Caki2 (cell line): ENCODE measurements around the gene B4GALT2. TPM values are rescaled to one million over a fixed set of nuclear protein-coding genes. Genes with fewer than 3 reads are reported as not detected.

Experiments
- DNase-seq: peaks from one replicate; pipeline ENCODE4 v3.0.0-alpha.2; 2015; ENCODE audit warnings: low read depth
- in situ Hi-C: cut with HindIII; loops from 2 replicates; pipeline ENCODE4 v1.10.0; 2016; ENCODE audit warnings: low sequenced_read_pairs, low pct_unique_long_range_greater_than_20kb, mixed read lengths
- total RNA-seq: library from RNA; depleted of rRNA; stranded (reverse); fragments of >200 nt; shearing (Covaris generic); gene quantifications from 2 replicates; pipeline ENCODE4 v1.2.3, GENCODE V29; 2014; ENCODE audit warnings: low replicate concordance

B4GALT2 gene
- total RNA-seq, 1 experiment from 2014 or later = 88.9 TPM

DNA sequence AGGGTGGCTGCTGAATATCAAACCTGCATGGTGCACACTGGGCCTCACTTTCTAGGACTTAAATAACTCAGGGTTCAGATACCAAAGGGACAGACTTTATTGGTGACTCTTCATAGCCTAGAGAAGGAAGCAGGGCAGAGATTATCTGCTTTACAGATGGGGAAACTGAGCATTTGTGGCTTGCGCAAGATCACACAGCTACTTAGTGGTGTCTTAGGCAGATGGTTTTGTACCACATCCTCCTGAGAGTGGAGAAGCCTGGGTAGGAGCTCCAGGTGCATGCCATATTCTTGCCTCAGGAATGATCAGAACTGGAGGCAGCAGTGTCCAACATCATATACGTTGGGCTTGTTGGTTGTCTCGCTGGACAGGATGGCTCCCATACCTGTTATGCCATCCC is 16.0 kb upstream of the B4GALT2 start:
- no peak for DNase-seq
- in situ Hi-C loops = no loop called here

DNA sequence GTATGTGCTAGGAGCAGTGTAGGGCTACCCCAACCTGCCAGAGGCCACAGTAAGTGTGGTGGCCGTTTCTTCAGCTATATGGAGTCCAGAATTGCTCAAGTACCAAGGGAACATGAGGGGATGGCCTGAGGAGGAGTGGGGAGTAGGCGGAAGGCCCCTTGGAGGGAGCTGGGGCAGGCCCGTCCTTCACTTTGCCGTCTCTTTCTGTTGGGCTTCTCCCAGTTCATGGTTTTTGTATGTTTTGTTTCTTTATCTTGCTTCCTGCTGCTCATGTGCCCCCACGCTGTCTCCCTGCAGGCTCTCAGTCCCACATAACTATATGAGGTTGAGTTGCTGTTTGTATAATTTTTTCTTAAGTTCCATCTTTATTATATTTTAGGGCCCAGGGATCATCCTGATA is 15.1 kb upstream of the B4GALT2 start:
- DNase-seq = no peak
- in situ Hi-C loops = no loop called here

DNA sequence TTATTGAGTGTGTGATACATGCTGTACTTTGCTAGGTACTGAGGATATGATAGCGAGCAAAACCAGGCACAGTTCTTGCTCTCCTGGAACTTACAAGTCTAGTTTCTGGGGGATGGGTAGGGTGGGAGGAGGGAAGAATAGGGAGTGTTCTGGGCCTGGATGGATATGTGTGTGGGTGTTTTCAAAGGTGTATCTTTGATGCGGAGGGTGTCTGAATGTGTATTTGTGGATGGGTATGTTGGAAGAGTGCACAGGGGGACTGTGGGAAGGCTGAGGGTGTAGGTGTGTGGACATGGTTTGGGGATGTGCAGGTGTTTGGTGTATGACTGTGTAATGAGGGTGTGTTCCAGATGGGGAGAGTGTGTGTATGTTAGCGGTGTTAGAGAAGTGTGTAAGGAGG is 13.7 kb upstream of the B4GALT2 start:
- DNase-seq = no peak
- in situ Hi-C loops = no loop called here

DNA sequence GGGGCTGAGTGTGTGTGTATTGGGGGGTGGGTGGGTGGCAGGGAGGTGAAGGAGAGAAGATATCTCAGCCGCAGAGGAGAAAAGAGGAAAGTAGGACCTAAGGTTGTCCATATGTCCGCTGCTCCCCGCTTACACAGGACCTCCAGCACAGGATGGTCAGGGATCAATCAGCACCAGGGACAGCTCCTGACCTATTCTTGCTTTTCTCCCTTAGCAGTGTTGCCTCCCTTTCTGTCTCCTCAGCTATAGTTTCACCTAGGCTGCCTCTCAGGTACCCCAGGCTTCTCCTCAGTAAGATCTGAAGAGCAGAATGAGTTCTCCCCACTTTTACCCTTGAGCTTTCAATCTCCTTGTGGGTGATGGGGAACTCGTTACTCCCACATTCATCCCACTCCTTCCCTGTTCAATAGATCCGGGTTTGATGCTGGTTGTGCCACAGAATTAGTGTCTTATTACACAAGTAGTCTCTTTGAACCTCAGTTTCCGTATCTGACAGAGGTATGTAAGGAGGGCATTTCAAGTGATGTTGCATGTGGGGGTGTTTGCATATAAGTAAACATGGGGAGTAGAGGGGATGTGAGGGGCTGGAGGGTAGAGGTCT is 10.6 kb upstream of the B4GALT2 start:
- in situ Hi-C loops = no loop called here
- DNase-seq = peak; percentile 39

DNA sequence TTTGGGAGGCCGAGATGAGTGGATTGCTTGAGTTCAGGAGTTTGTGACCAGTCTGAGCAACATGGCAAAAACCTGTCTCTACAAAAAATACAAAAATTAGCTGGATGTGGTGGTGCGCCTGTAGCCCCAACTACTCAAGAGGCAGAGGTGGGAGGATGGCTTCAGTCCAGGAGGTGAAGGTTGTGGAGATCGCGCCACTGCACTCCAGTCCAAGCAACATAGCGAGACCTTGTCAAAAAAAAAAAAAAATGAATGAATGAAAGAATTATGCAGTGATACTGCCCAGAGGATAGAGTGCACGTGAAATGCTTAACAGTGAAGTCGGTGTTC is 9.6 kb upstream of the B4GALT2 start:
- no peak for DNase-seq
- in situ Hi-C loops = no loop called here

DNA sequence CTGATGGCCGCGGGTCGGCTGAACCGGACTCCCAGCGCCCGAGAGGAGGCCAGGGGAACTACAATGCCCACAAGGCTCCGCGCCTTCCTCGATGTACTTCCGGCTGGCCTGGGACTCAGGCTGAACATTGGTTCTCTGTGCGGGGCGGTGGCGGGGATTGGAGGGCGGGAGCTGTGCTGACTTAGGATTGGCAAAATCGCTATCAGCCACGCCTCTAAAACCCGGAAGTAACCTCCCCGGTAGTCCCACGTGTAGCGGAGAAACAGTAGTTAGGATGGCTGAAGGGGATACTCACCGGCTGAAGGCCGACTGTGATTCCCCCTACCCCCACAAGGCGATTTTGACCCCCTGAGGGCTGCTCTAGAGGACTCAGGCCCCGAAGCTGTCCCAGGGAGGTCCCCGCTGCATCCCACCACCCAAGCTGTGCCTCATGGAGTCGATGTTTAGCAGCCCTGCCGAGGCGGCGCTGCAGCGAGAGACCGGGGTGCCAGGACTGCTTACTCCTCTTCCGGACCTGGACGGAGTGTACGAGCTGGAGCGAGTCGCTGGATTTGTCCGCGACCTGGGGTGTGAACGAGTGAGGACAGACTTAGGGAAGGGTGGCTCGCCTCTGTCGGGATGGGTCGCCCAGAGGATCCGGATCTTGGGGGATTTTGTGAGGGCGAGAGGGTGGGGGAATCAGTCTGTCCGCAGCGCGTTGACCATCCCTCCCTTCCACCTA is 9.1 kb upstream of the B4GALT2 start, which contains the start of gene DPH2:
Gene DPH2 (plus strand): TSS at position 265 of the 721 bp plus-strand sequence. CDS start 166 bp downstream, at position 431.
- DNase-seq = peak; percentile 83
- in situ Hi-C loops = no loop called here

DNA sequence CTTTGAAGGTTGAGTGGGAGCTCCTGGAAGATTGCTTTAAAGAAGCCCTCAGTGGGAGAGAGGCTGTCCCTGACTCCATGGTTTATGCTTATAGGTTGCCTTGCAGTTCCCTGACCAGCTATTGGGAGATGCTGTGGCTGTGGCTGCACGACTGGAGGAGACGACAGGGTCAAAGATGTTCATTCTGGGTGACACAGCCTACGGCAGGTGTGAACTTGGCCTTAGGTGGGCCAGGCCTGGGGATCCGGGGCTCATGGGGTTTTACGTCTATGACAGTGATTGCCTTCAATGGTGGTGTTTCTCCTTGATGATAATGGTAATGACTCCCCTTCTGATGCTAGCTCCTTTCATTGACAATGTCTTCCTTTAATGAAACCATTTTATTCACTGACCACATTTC is 8.5 kb upstream of the B4GALT2 start:
- in situ Hi-C loops = no loop called here
- no peak for DNase-seq

DNA sequence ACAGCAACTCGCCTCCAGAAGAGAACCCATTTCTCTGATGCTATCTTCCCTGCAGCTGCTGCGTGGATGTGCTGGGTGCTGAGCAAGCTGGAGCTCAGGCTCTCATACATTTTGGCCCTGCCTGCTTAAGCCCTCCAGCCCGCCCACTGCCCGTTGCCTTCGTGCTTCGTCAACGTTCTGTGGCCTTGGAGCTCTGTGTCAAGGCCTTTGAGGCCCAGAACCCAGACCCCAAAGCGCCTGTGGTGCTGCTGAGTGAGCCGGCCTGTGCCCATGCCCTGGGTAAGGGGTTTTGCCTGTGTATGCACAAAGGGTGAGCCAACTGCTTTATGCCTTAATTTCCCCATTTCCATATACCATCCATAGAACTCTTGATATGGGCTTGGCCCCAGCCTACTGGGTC is 8.1 kb upstream of the B4GALT2 start:
- no peak for DNase-seq
- in situ Hi-C loops = no loop called here

DNA sequence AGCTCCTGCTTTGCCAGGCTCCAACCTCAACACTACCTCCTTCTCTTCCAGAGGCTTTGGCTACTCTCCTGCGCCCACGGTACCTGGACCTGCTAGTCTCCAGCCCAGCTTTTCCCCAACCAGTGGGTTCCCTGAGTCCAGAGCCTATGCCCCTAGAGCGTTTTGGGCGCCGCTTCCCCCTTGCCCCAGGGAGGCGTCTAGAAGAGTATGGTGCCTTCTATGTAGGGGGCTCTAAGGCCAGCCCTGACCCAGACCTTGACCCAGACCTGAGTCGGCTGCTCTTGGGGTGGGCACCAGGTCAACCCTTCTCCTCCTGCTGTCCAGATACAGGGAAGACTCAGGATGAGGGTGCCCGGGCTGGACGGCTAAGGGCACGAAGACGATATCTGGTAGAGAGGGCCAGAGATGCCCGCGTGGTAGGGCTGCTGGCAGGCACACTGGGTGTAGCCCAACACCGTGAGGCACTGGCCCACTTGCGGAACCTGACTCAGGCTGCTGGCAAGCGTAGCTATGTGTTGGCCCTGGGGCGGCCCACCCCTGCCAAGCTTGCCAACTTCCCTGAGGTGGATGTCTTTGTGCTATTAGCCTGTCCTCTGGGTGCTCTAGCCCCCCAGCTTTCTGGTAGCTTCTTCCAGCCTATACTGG is 7.6 kb upstream of the B4GALT2 start:
- DNase-seq = no peak
- in situ Hi-C loops = no loop called here

DNA sequence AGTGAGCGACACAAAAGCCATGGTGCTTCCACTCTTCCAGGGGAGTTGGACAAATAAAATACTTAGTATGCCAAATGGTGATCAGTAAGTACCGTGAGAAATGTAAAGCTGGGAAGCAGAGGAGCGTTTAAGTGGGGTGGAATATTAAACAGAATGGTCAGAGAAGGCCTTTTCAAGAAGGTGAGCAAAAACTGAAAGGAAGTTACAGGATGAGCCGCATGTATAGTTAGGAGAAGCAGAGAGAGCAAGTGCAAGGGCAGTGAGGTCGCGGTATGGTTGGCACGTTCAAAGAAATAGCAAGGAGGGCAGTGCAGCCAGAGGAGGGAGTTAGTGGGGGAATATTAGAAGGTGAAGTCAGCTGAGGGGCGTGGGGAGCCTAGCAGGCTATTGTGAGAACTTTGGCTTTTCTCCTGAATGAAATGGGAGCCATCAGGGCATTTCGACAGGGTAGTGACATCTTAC is 5.0 kb upstream of the B4GALT2 start:
- no peak for DNase-seq
- in situ Hi-C loops = no loop called here

DNA sequence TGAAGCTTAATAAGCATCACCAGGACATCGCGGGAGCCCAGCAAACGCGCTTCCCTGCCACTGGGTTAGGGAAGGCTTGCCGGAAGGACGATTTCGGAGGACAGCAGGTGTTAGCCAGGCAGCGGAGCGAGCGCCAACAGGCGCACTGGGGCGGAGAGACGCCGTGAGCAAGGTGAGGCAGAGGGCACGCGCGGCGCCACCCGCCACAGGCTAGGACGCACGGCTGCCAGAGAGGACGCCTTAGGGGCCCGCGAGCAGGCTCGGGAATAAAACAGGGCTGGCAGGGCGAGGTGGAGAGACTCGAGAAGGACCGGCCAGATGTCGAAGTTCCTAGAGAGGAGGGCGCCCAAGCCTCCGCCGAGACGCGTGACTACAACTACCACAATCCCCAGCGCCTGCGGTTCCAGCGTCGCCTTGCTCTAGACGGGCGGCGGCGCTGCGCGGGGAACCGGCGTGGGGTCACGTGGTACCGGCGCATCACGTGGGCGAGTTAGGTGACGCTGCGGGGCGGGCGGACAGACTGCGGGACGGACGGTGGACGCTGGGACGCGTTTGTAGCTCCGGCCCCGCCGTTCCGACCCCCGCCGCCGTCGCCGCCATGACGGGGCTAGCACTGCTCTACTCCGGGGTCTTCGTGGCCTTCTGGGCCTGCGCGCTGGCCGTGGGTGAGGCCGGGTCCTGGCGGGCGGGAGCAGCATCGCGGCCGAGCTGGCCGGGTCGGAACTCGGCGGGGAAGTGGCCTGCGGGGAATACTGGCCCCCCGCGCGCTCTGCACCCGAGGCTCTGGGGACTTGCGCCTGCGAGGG is 4.4 kb upstream of the B4GALT2 start, which contains the start of gene ATP6V0B:
Gene ATP6V0B (plus strand): TSS at position 518 of the 806 bp plus-strand sequence. CDS start 81 bp downstream, at position 599.
- in situ Hi-C loops = no loop called here

DNA sequence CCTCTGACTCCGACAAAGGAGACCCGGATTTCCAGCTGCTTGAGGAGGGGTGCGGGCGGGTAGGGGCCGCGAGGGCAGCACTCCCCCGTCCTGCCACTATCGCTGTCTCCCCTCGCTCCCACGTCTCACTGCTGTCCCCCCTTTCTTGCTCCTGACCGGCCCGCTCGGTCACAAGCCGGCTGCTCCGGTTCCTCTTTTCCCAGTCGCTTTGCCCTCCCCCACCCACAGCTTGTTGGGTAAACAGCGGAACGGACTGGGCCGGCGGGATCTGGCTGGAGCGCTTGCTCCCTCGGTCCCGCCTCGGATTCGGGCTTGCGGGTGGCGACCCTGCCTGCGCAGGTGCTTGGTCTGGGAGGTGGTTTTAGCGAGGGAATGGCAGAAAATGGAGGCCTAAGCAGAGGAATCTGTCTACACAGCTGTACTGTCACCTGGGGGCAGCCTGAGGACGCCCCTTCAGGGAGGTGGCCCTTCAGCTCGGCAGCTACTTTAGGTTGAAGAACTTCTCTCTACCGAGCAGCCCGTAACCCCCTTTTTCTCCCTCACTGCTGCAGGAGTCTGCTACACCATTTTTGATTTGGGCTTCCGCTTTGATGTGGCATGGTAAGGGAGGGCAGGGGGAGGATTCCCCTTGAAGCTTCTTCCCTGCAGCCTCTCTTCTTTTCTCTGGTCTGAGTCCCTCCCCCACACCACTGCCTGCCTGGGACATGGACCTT is 3.6 kb upstream of the B4GALT2 start:
- no peak for DNase-seq
- in situ Hi-C loops = no loop called here

More for the DNA sequence above, 4.4 kb upstream of the B4GALT2 start, which contains the start of gene ATP6V0B:
- DNase-seq = peak; percentile 87

DNA sequence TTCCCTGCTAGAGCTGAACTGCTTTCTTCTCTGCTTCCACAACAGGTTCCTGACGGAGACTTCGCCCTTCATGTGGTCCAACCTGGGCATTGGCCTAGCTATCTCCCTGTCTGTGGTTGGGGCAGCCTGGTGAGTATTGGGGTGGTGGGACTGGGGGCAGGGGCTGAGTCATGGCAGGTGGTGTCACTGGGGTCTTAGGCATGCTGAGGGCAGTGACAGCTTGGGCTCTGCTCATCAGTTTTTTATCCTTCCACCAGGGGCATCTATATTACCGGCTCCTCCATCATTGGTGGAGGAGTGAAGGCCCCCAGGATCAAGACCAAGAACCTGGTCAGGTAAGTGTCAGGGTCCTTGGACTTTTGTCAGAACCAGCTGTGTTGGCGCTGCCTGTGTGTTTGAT is 3.0 kb upstream of the B4GALT2 start:
- no peak for DNase-seq

DNA sequence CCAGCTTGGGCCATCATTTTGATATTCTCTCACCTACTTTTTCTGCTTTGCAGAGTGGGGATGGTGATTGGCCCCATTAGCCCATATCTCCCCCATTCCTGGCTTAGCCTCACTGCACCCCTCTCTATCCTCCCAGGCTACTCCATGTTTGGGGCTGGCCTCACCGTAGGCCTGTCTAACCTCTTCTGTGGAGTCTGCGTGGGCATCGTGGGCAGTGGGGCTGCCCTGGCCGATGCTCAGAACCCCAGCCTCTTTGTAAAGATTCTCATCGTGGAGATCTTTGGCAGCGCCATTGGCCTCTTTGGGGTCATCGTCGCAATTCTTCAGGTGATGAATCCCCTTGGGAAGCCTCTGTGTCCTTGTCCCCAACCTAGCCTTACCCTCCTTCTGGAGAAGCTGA is 2.1 kb upstream of the B4GALT2 start:
- in situ Hi-C loops = no loop called here
- no peak for DNase-seq

More for the DNA sequence above, 3.0 kb upstream of the B4GALT2 start:
- in situ Hi-C loops = no loop called here

DNA sequence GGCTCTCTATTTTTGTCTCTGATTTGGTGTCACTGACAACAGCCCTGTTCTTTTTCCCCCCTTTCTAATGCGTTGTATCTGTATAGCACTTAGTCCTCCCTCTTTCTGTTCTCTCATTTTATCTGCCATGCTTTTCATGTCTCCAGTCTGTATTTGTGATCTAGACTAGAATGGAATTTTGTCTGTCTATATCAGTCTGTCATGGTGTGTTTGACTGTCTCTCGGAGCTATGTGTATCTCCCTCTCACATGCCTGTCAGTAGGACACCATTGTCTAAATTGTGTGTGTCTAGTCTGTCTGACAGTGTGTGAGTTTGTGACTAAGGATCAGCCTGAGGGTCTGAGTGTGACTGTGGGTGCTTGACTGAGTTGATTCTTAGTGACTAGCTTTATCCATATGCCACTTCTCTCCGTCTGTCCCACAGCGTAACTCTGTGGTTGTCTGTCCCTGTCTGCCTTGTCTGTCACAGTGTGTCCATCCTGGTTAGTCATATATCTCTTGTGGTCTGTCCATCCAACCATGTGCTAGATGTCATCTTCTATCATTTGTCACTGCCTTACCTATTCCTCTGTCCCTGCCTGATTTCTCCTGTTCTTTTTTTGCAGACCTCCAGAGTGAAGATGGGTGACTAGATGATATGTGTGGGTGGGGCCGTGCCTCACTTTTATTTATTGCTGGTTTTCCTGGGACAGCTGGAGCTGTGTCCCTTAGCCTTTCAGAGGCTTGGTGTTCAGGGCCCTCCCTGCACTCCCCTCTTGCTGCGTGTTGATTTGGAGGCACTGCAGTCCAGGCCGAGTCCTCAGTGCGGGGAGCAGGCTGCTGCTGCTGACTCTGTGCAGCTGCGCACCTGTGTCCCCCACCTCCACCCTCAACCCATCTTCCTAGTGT is 1.4 kb upstream of the B4GALT2 start:
- in situ Hi-C loops = no loop called here
- no peak for DNase-seq

DNA sequence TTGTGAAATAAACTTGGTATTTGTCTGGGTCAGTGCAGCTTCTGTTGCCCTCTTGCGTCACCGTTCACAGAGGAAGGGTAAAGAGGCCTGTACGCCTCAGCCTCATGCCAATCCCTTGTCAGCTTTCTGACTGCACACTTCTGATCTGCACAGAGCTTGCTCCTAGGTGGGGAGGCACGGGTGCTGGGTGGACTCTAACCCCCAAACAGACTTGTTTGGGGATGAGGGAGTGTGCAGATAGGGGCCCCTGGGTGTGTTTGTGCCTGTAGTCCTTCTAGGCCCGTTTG is 803 bp upstream of the B4GALT2 start:
- no peak for DNase-seq
- in situ Hi-C loops = no loop called here

DNA sequence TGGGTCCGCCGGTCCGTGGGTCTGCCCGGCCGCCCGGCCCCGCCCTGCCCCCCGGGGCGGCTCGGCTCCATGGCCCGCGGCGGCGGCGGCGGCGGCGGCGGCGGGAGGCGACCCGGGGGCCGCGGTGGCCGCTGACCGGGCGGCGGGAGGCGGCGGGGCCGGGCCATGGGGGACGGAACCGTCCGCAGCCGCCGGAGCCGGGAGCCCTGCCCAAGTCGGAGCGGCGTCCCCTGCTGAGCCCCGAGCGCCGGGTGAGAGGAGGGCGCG is 184 bp downstream of the B4GALT2 start:
- DNase-seq = no peak
- in situ Hi-C loops = no loop called here
